ENCODE measurements around the gene GNAQ.

The GNAQ gene

DNA sequence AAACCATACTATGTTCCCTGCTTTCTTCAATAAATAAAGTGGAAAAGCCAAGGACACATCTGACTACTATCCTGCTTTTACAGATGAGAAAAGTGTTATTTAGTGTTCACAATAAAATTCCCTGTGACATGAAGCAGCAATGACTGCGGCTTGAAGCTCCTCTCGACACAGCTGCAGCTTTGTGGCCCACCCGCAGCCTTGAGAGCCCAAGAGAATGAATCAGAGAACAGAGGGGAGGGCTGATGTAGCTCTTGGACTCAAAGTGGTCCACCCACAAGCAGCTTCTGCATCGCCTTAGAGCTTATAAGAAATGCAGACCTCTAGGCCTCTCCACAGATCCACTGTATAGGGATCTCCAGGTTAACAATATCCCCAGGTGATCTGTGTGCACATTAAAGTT, 202.2 kb downstream of the GNAQ start:
- H3K9me3 ChIP-seq (ENCODE audit: control insufficient read depth, low read length), result no peaks in the 10 kb centered on the region
- no peak overlapping the region for H3K18ac ChIP-seq (ENCODE audit: low read depth in 1 of 2, low read length in 2 of 2)
- no peak overlapping the region for H3K4me3 ChIP-seq (ENCODE audit: insufficient read depth in 1 of 2, low read depth in 1 of 2, low read length in 2 of 2)

DNA sequence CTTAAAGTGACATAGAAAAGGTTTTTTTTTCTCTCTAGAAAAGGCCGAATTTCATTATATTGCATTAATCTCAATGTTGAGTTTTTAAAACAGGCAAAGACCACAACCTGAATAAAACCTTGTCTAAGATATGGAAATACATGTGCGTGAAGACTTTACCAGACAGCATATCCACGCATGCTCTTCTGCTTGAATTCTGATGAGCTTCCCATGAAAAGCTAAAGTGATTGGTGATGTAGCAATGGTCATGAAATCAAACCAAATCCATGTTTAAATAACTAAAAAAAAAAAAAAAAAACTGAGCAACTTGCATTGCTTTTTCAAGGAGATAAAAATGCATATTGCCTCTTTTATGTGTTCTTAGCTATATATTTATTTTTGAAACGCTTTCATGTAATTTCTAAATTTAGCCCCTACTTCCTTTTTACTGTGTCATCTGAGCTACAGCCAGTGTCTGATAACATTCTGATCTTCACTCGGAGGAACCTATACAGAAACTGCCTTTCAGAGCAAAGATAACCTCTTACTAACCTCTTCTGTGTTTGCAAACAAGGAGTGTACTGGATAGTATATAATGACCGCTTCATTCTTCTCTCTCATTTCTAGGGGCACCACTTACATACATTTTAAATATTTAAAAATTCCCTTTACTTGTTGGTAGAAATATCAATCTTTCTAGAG, 204.4 kb downstream of the GNAQ start:
- Histone ChIP-seq H3K18ac (ENCODE audit: low read depth in 1 of 2, low read length in 2 of 2) (no peak overlapping the region), H3K23ac (ENCODE audit: low read length in 2 of 2) (no peak overlapping the region), H3K36me3 (ENCODE audit: control insufficient read depth in 1 of 2, insufficient read depth in 2 of 2, low read depth in 1 of 2, low read length in 2 of 2) (no peaks in the 10 kb centered on the region), H3K4me3 (ENCODE audit: insufficient read depth in 1 of 2, low read depth in 1 of 2, low read length in 2 of 2) (no peak overlapping the region), H4K91ac (ENCODE audit: low read length) (no peak overlapping the region), H3K9ac (ENCODE audit: low read length) (no peak overlapping the region), H3K27ac (ENCODE audit: low read length, poor library complexity, severe bottlenecking) (no peak overlapping the region), H3K9me3 (ENCODE audit: control insufficient read depth, low read length) (no peaks in the 10 kb centered on the region), H3K14ac (ENCODE audit: low read length in 2 of 2) (no peak overlapping the region), H3K4ac (ENCODE audit: low read depth in 1 of 2, low read length in 2 of 2) (no peak overlapping the region), H2AK5ac (ENCODE audit: low read length, severe bottlenecking) (no peak overlapping the region), H2BK120ac (ENCODE audit: low read depth, low read length) (no peak overlapping the region), H3K79me1 (replicated peaks; ENCODE audit: low read length, poor library complexity, severe bottlenecking) (peaks cover 23% of the 10 kb centered on the region), H4K8ac (ENCODE audit: low read length) (no peak overlapping the region), H3K4me2 (ENCODE audit: low read length, poor library complexity, severe bottlenecking) (no peak overlapping the region), H2BK15ac (ENCODE audit: low read depth, poor library complexity, severe bottlenecking) (no peak overlapping the region), H2BK5ac (ENCODE audit: low read depth, low read length, poor library complexity, severe bottlenecking) (no peak overlapping the region), H2BK12ac (ENCODE audit: low read length in 2 of 2) (no peak overlapping the region), H3K27me3 (ENCODE audit: control insufficient read depth in 1 of 2, insufficient read depth in 1 of 2, low read length in 2 of 2) (no peaks in the 10 kb centered on the region), H2AFZ (ENCODE audit: low read depth, low read length) (no peak overlapping the region), H3K4me1 (ENCODE audit: control insufficient read depth, insufficient read depth, low read depth, low read length) (peaks cover 2% of the 10 kb centered on the region)
- 66% methylated on average over 3 of the region's 6 CpGs for WGBS
- no peak for DNase-seq

More for the DNA sequence above, 202.2 kb downstream of the GNAQ start:
- Histone ChIP-seq H4K8ac (ENCODE audit: low read length) (no peak overlapping the region), H3K27ac (ENCODE audit: low read length, poor library complexity, severe bottlenecking) (no peak overlapping the region), H3K9ac (ENCODE audit: low read length) (no peak overlapping the region), H3K14ac (ENCODE audit: low read length in 2 of 2) (no peak overlapping the region), H3K27me3 (ENCODE audit: control insufficient read depth in 1 of 2, insufficient read depth in 1 of 2, low read length in 2 of 2) (no peaks in the 10 kb centered on the region), H3K79me1 (replicated peaks; ENCODE audit: low read length, poor library complexity, severe bottlenecking) (peaks cover 28% of the 10 kb centered on the region), H2BK120ac (ENCODE audit: low read depth, low read length) (no peak overlapping the region), H3K4me2 (ENCODE audit: low read length, poor library complexity, severe bottlenecking) (no peak overlapping the region), H2BK12ac (ENCODE audit: low read length in 2 of 2) (no peak overlapping the region), H3K4ac (ENCODE audit: low read depth in 1 of 2, low read length in 2 of 2) (no peak overlapping the region), H2AK5ac (ENCODE audit: low read length, severe bottlenecking) (no peak overlapping the region), H3K23ac (ENCODE audit: low read length in 2 of 2) (no peak overlapping the region), H3K36me3 (ENCODE audit: control insufficient read depth in 1 of 2, insufficient read depth in 2 of 2, low read depth in 1 of 2, low read length in 2 of 2) (no peaks in the 10 kb centered on the region), H2BK15ac (ENCODE audit: low read depth, poor library complexity, severe bottlenecking) (no peak overlapping the region), H3K4me1 (ENCODE audit: control insufficient read depth, insufficient read depth, low read depth, low read length) (peaks cover 2% of the 10 kb centered on the region), H2AFZ (ENCODE audit: low read depth, low read length) (no peak overlapping the region), H2BK5ac (ENCODE audit: low read depth, low read length, poor library complexity, severe bottlenecking) (no peak overlapping the region), H4K91ac (ENCODE audit: low read length) (no peak overlapping the region)
- DNase-seq, result no peak
- 97% methylated on average over 3 of the region's 4 CpGs for WGBS

GRCh38 chr9:77826621-77827020, 205.0 kb downstream of the GNAQ start:
- Histone ChIP-seq H3K4me2 (ENCODE audit: low read length, poor library complexity, severe bottlenecking) (no peak overlapping the region), H3K18ac (ENCODE audit: low read depth in 1 of 2, low read length in 2 of 2) (no peak overlapping the region), H2AFZ (ENCODE audit: low read depth, low read length) (no peak overlapping the region), H3K4me1 (ENCODE audit: control insufficient read depth, insufficient read depth, low read depth, low read length) (peaks cover 2% of the 10 kb centered on the region), H4K8ac (ENCODE audit: low read length) (no peak overlapping the region), H2BK15ac (ENCODE audit: low read depth, poor library complexity, severe bottlenecking) (no peak overlapping the region), H3K23ac (ENCODE audit: low read length in 2 of 2) (no peak overlapping the region), H3K9me3 (ENCODE audit: control insufficient read depth, low read length) (no peaks in the 10 kb centered on the region), H3K4me3 (ENCODE audit: insufficient read depth in 1 of 2, low read depth in 1 of 2, low read length in 2 of 2) (no peak overlapping the region), H3K14ac (ENCODE audit: low read length in 2 of 2) (no peak overlapping the region), H3K9ac (ENCODE audit: low read length) (no peak overlapping the region), H2BK12ac (ENCODE audit: low read length in 2 of 2) (no peak overlapping the region), H2AK5ac (ENCODE audit: low read length, severe bottlenecking) (no peak overlapping the region), H4K91ac (ENCODE audit: low read length) (no peak overlapping the region), H3K4ac (ENCODE audit: low read depth in 1 of 2, low read length in 2 of 2) (no peak overlapping the region), H3K36me3 (ENCODE audit: control insufficient read depth in 1 of 2, insufficient read depth in 2 of 2, low read depth in 1 of 2, low read length in 2 of 2) (no peaks in the 10 kb centered on the region), H3K27ac (ENCODE audit: low read length, poor library complexity, severe bottlenecking) (no peak overlapping the region), H3K27me3 (ENCODE audit: control insufficient read depth in 1 of 2, insufficient read depth in 1 of 2, low read length in 2 of 2) (no peaks in the 10 kb centered on the region), H2BK5ac (ENCODE audit: low read depth, low read length, poor library complexity, severe bottlenecking) (no peak overlapping the region), H2BK120ac (ENCODE audit: low read depth, low read length) (no peak overlapping the region), H3K79me1 (replicated peaks; ENCODE audit: low read length, poor library complexity, severe bottlenecking) (peaks cover 19% of the 10 kb centered on the region)
- WGBS, result 100% methylated on average over 1 of the region's 5 CpGs
- peak; percentile 59 for DNase-seq

DNA sequence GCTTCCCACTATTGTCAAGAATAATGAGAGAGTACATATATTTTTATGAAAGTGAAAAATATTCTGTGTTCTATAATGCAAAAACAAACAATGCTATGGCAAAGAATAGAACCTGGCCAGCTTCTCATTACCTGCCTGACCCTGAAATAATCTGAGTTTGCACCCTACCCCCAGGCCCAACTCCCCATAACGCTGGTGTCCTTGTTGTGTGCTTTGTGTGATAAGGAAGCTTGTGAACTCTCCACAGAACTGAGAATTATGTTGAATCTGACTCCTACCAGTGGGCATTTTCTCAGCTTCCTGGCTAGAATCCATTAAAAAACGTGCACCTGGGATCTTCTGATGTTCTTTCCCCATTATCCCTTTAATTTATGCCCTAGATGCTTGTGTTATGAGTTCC, 205.5 kb downstream of the GNAQ start:
- Histone ChIP-seq H2AFZ (ENCODE audit: low read depth, low read length) (no peak overlapping the region), H3K4ac (ENCODE audit: low read depth in 1 of 2, low read length in 2 of 2) (no peak overlapping the region), H3K4me3 (ENCODE audit: insufficient read depth in 1 of 2, low read depth in 1 of 2, low read length in 2 of 2) (no peak overlapping the region), H2BK5ac (ENCODE audit: low read depth, low read length, poor library complexity, severe bottlenecking) (no peak overlapping the region), H3K14ac (ENCODE audit: low read length in 2 of 2) (no peak overlapping the region), H2BK12ac (ENCODE audit: low read length in 2 of 2) (no peak overlapping the region), H3K36me3 (ENCODE audit: control insufficient read depth in 1 of 2, insufficient read depth in 2 of 2, low read depth in 1 of 2, low read length in 2 of 2) (no peaks in the 10 kb centered on the region), H3K23ac (ENCODE audit: low read length in 2 of 2) (no peak overlapping the region), H3K27ac (ENCODE audit: low read length, poor library complexity, severe bottlenecking) (no peak overlapping the region), H4K91ac (ENCODE audit: low read length) (no peak overlapping the region), H2BK120ac (ENCODE audit: low read depth, low read length) (no peak overlapping the region), H3K9ac (ENCODE audit: low read length) (no peak overlapping the region), H3K9me3 (ENCODE audit: control insufficient read depth, low read length) (no peaks in the 10 kb centered on the region), H3K18ac (ENCODE audit: low read depth in 1 of 2, low read length in 2 of 2) (no peak overlapping the region), H4K8ac (ENCODE audit: low read length) (no peak overlapping the region), H3K27me3 (ENCODE audit: control insufficient read depth in 1 of 2, insufficient read depth in 1 of 2, low read length in 2 of 2) (no peaks in the 10 kb centered on the region), H3K4me2 (ENCODE audit: low read length, poor library complexity, severe bottlenecking) (no peak overlapping the region), H3K4me1 (ENCODE audit: control insufficient read depth, insufficient read depth, low read depth, low read length) (peaks cover 2% of the 10 kb centered on the region), H2AK5ac (ENCODE audit: low read length, severe bottlenecking) (no peak overlapping the region), H3K79me1 (replicated peaks; ENCODE audit: low read length, poor library complexity, severe bottlenecking) (peaks cover 19% of the 10 kb centered on the region), H2BK15ac (ENCODE audit: low read depth, poor library complexity, severe bottlenecking) (no peak overlapping the region)
- no peak for DNase-seq
- WGBS, result 91% methylated on average over 1 of the region's 2 CpGs
